NT2/D1 (cell line): ENCODE results near the gene SV2C.

Experiments used
- DNase-seq: peaks from one replicate; pipeline ENCODE4 v3.0.0-alpha.2; 2011; ENCODE audit warnings: low read depth, low spot score
- H3K27me3 ChIP-seq: 2 replicates; pipeline ENCODE4 v1.6.0; 2011; ENCODE audit warnings: mild to moderate bottlenecking; ENCODE audit not compliant: insufficient read length, insufficient read depth
- H3K36me3 ChIP-seq: 2 replicates; pipeline ENCODE4 v1.6.1; 2011; ENCODE audit warnings: mild to moderate bottlenecking, low read length, mixed read lengths; ENCODE audit not compliant: insufficient read depth, insufficient read length
- H3K4me1 ChIP-seq: 2 replicates; pipeline ENCODE4 v1.5.1; 2011; ENCODE audit not compliant: insufficient read depth, insufficient read length
- H3K4me3 ChIP-seq: 2 replicates; pipeline ENCODE4 v1.5.1; 2011; ENCODE audit warnings: low read depth; ENCODE audit not compliant: insufficient read length
- H3K9ac ChIP-seq: 2 replicates; pipeline ENCODE4 v1.6.0; 2011; ENCODE audit warnings: low read depth; ENCODE audit not compliant: insufficient read length
- H3K9me3 ChIP-seq: 2 replicates; pipeline ENCODE4 v1.5.1; 2011; ENCODE audit warnings: mild to moderate bottlenecking, low read length; ENCODE audit not compliant: insufficient read depth
- SUZ12 ChIP-seq: IDR thresholded peaks from 2 replicates; pipeline ENCODE4 v1.6.1; 2011; ENCODE audit not compliant: insufficient read length, insufficient read depth; ENCODE audit errors: extremely low read depth
- YY1 ChIP-seq: IDR thresholded peaks from 2 replicates; pipeline ENCODE4 v1.6.1; 2011; ENCODE audit not compliant: insufficient read length, insufficient read depth
- ZNF274 ChIP-seq: IDR thresholded peaks from 2 replicates; pipeline ENCODE4 v1.6.1; 2011; ENCODE audit warnings: mild to moderate bottlenecking, low read depth, low read length

SV2C gene

GRCh38 chr5:76207120-76207519, 123.9 kb downstream of the SV2C start:
- Histone ChIP-seq H3K4me1 (no peaks in the 10 kb centered on the region), H3K36me3 (no peaks in the 10 kb centered on the region), H3K9ac (no peak overlapping the region), H3K9me3 (peaks cover 13% of the 10 kb centered on the region; the same call in 1 of the 2 replicates), H3K27me3 (no peaks in the 10 kb centered on the region), H3K4me3 (no peak overlapping the region)
- no peak for DNase-seq
- TF ChIP-seq SUZ12 (no peak), YY1 (no peak), ZNF274 (no peak)

- Histone ChIP-seq H3K9ac (no peak overlapping the region), H3K27me3 (no peaks in the 10 kb centered on the region), H3K4me1 (no peaks in the 10 kb centered on the region), H3K4me3 (no peak overlapping the region), H3K36me3 (no peaks in the 10 kb centered on the region), H3K9me3 (peaks cover 13% of the 10 kb centered on the region; the same call in 1 of the 2 replicates)
- DNase-seq, result no peak
- TF ChIP-seq SUZ12 (no peak), ZNF274 (no peak), YY1 (no peak)
Observed at GRCh38 chr5:76209297-76209696, 126.1 kb downstream of the SV2C start.

GRCh38 chr5:76210946-76211345, 127.8 kb downstream of the SV2C start:
- Histone ChIP-seq H3K36me3 (no peaks in the 10 kb centered on the region), H3K9ac (no peak overlapping the region), H3K9me3 (peaks cover 13% of the 10 kb centered on the region; the same call in 1 of the 2 replicates), H3K27me3 (no peaks in the 10 kb centered on the region), H3K4me1 (no peaks in the 10 kb centered on the region), H3K4me3 (no peak overlapping the region)
- no peak for TF ChIP-seq SUZ12
- TF ChIP-seq YY1, result no peak
- TF ChIP-seq ZNF274, result no peak
- no peak for DNase-seq

- Histone ChIP-seq H3K9me3 (peaks cover 13% of the 10 kb centered on the region; the same call in 1 of the 2 replicates), H3K27me3 (no peaks in the 10 kb centered on the region), H3K9ac (no peak overlapping the region), H3K36me3 (no peaks in the 10 kb centered on the region), H3K4me3 (no peak overlapping the region), H3K4me1 (no peaks in the 10 kb centered on the region)
- DNase-seq, result no peak
- TF ChIP-seq YY1 (no peak), SUZ12 (no peak), ZNF274 (no peak)
Observed at GRCh38 chr5:76213858-76214257, 130.7 kb downstream of the SV2C start.

GRCh38 chr5:76216748-76217147, 133.6 kb downstream of the SV2C start:
- H3K9me3 ChIP-seq, result no peaks in the 10 kb centered on the region

GRCh38 chr5:76219636-76220035, 136.5 kb downstream of the SV2C start:
- Histone ChIP-seq H3K9ac (no peak overlapping the region), H3K9me3 (no peaks in the 10 kb centered on the region), H3K4me1 (no peaks in the 10 kb centered on the region), H3K27me3 (no peaks in the 10 kb centered on the region), H3K36me3 (no peaks in the 10 kb centered on the region), H3K4me3 (no peak overlapping the region)
- no peak for DNase-seq
- TF ChIP-seq YY1 (no peak), SUZ12 (no peak), ZNF274 (no peak)

More at GRCh38 chr5:76216748-76217147, 133.6 kb downstream of the SV2C start:
- Histone ChIP-seq H3K4me1 (no peaks in the 10 kb centered on the region), H3K9ac (no peak overlapping the region), H3K27me3 (no peaks in the 10 kb centered on the region), H3K4me3 (no peak overlapping the region), H3K36me3 (no peaks in the 10 kb centered on the region)
- no peak for DNase-seq
- TF ChIP-seq YY1 (no peak), ZNF274 (no peak), SUZ12 (no peak)

GRCh38 chr5:76221311-76221710, 138.1 kb downstream of the SV2C start:
- no peak for TF ChIP-seq SUZ12
- TF ChIP-seq ZNF274, result no peak
- no peaks in the 10 kb centered on the region for H3K27me3 ChIP-seq
- no peak overlapping the region for H3K9ac ChIP-seq
- no peak for DNase-seq
- no peaks in the 10 kb centered on the region for H3K36me3 ChIP-seq
- H3K4me3 ChIP-seq, result no peak overlapping the region
- no peaks in the 10 kb centered on the region for H3K9me3 ChIP-seq
- no peaks in the 10 kb centered on the region for H3K4me1 ChIP-seq

GRCh38 chr5:76222318-76222717, 139.1 kb downstream of the SV2C start:
- TF ChIP-seq SUZ12 (no peak), ZNF274 (no peak), YY1 (no peak)
- no peak for DNase-seq
- Histone ChIP-seq H3K4me1 (no peaks in the 10 kb centered on the region), H3K9me3 (no peaks in the 10 kb centered on the region), H3K9ac (no peak overlapping the region), H3K4me3 (no peak overlapping the region), H3K36me3 (no peaks in the 10 kb centered on the region), H3K27me3 (no peaks in the 10 kb centered on the region)

GRCh38 chr5:76223696-76224095, 140.5 kb downstream of the SV2C start:
- Histone ChIP-seq H3K9me3 (no peaks in the 10 kb centered on the region), H3K9ac (no peak overlapping the region), H3K4me3 (no peak overlapping the region), H3K27me3 (no peaks in the 10 kb centered on the region), H3K4me1 (no peaks in the 10 kb centered on the region), H3K36me3 (no peaks in the 10 kb centered on the region)
- TF ChIP-seq YY1, result no peak
- no peak for TF ChIP-seq SUZ12
- TF ChIP-seq ZNF274, result no peak
- no peak for DNase-seq
